SKM-1 (cell line): ENCODE measurements around the gene GLI3.

Source experiments
- DNase-seq: peaks from one replicate; lab custom pipeline; 2025; ENCODE audit not compliant: unreplicated experiment; lab: John Stamatoyannopoulos, UW

GLI3 gene

DNA sequence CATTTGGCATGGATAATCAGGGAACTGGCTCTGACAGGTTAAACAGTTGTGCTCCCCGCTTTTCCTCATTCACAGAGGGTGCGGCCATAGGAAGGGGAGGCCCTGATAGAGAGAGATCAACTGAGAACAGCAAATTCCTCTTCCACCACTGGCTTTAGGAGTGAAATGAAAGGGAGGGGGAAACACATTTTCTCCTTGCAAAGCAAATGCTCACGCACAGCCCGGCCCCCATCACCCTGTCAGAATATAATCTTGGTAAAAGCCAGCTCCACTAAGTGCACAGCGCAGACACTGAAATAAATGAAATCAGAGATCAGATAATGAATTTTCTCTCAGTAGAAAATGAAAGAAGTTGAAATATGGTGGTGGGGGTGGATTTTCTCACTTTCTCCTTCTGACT is 187.2 kb downstream of the GLI3 start:
- no peak for DNase-seq

DNA sequence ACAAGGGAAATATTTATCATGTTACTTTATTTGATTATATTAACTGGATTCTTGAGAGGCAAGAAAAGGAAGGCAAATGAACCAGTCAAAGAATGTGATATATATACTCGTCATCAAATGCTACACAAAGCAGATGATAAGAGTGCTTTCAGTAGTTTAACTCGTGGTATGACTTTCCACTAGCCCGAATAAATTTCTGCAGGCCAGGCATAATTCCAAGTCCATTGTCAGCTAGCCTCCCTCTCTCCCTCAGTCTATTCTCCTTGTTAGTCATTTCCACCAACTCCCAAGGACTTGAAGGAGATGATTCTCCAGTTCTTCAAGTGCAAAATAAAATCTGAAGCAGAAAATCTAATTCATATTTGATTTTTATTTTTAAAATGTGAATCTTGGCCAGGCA is 190.5 kb downstream of the GLI3 start:
- DNase-seq = no peak

DNA sequence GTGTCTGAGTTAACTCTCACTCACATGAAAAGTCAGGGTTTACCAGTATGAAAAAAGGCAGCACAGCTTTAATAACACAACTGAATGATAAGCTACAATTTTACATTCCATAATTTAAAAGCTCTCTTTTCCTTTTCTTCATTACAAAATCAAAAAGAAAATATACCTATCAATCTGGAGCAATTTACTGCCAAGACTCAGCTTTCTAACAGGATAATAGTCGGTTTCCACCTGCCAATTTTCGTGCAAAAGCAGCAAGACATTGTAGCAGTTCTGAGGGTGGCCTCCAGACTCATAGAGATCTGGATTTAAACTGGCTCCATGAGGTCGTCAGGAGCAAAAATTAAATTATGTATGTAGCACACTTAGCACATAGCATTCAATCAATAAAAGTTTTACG is 191.0 kb downstream of the GLI3 start:
- DNase-seq = no peak

DNA sequence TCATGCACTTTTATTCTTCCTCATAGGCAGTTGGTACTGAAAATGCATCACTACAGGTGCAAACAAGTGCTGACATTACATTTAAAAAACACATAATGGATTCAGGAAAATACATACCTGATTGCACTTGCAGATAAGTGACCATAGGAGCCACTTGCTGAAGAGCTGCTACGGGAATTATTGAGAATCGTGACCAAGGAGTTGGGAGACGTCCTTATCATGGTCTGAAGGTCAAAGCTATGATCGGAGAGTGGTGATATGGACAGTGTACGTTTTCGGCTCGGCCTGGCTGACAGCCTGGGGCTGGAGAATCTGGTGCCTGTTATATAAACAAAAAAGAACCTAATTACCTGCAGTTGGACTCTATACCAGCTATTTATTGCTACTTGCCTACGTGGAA is 197.1 kb downstream of the GLI3 start:
- no peak for DNase-seq

DNA sequence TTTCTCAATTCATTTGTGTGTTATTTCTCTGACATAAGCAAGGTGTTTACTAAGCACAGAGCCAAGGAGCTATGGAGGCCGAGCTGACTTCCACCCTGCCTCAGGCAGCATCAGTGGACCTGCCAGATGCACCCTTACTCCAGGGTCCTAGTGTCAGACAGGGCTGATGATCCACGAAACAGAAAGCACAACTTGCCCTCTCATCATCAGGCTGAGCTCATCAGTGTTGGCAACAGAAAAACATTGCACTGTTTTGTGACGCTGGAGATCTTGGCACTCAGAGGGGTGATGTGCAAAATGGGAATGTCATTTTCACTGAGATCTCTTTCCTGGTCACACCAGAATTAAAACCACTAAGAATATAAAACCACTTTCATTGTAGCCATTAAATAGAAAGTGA is 201.8 kb downstream of the GLI3 start:
- no peak for DNase-seq

DNA sequence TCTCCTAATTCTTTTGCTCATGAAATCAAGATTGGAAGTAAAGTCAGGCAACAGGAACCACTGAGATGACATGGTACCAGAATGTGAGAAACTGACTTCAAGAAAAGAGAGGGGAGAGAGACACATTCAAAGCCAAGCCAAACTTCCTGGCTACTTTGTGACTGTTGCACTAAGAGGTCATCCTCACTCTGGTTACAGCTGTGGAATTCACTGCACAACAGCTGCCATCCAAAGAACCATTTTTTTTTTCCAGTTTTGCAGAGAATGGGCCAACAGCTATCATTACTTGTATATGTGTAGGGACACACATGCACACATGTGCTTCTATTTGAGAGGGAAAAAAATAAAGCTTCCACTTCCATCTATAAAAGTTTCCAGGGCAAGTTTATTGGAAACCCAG is 203.5 kb downstream of the GLI3 start:
- DNase-seq = no peak

DNA sequence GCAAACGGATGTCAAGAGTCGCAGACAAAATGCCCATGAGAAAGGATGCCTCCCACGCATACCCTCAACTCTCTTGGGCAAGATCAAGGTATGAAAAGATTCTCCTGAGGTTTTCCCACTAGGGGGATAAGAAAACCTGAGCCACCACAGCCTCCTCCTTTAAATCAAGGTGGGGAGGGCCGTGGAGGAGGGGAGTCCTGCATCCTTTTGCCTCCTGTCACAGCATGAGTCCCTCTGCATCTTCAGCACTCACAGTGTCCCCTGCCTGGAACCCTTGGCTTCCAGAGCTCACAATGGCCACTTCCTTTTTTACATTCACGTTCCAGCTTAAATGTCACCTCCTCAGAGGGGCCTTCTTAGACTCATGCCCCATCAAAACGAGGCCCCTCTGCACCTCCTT is 207.6 kb downstream of the GLI3 start:
- DNase-seq = no peak

DNA sequence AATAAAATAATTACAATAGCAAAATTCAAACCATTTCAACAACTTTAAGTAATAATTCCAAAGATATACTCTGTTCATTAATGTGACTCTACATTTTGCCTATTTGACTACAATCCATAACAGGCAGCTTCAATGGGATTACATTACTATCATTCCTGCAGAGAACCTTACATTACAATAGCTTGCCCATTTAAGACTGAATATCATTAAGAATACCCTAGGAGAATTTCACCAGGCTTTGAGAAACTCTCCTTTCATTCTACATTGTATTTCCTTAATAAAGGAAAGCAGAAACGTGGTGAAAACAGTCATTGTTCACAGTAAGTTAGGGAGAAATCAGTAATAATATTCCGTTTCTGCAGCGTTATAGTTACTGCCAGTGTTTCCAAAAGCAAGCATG is 209.5 kb downstream of the GLI3 start:
- DNase-seq = no peak

DNA sequence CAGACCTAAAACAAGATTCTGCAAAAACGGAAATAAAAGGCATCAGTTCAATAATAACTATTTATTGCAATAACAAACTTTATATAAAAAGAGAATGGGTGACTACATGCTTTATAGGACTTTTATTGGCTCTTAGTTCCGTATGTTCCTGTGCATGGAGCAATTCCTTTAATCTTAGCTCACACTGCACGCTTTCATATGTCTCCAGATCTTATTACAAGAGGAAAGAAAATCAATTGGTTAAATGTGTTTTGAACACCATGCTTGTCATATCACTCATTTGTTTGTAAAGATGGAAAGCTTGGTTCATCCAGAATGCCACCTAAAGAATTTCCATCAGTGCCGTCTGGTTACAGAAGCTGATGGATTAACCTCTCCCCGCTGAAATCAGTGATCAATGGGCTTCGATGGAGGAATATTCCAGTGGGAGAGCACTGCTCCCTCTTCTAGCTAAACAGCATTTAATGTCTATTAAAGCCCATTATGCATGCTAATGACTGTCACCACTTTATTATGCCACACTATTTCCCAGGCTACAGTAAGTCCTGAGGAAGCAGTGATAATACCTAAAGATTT is 210.3 kb downstream of the GLI3 start:
- DNase-seq = no peak

DNA sequence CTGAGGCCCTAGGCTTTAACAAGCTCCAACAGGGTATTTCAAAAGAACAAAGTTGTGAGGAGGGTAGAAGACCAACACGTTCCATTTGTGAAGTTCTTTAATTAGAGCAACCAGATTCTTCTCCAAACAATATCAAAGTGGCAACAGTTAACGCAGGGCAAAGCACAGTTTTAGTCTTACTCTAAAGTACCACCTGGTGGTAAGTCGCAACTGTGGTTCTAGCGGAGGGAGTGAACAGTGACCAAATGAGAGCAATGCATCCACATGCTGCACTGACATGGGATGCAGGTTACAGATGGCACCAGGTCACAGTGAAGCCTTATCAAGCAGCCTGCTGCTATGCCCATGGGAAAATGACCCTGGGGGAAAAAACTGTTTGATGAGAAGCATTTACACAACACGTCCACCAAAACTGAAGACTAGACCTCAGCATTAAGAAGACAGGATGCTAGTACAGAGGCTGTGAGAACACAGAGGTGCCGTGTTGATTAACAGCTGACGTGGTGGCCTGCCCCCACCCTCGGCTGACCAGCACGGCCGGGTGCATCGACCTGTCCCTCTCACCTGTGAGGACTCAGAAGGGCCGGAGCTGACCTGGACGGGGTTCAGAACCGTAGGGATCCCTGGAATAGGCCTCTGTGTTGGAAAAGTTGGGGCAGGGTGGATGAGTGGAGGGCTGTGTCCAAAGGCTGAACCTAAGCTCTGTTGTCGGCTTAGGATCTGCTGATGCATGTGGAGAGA is 211.2 kb downstream of the GLI3 start:
- no peak for DNase-seq

DNA sequence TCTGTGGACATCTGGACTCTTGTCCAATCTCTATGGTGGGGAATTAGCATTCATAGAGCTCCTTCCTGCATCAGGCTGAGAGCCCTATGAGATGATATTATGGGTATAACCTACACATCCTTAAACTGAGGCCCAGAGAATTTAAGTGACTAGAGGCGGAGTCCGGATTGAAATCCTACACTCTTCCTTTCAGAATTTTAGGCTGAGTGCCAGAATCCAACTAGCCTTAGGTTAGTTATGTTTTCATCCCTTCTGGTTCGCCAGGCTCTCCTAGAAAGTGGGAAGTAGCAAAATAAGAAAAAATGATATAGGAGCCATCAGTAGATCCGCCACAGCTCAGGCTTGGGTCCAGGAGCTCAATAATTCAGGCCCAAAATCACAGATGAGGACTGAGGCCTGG is 212.5 kb downstream of the GLI3 start:
- no peak for DNase-seq

DNA sequence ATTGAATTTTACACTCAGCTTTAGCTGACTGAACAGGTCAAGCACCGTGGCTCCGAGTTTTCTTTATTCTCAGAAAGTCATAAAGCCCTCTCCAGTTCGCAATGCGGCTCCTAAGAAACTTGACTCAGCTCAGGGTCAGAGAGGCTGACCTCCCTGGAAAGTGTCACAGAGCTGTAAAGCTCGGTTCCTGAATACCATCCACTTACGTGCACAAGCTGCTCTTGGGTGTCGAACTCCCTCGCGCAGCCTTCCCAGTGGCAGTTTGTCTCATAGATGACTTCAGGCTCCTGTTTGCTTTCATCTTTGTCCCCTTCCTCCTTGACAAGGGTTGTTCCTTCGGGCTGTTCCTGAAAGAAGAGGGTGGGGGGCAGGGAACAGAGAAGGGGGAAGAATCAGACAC is 213.7 kb downstream of the GLI3 start:
- DNase-seq = no peak

DNA sequence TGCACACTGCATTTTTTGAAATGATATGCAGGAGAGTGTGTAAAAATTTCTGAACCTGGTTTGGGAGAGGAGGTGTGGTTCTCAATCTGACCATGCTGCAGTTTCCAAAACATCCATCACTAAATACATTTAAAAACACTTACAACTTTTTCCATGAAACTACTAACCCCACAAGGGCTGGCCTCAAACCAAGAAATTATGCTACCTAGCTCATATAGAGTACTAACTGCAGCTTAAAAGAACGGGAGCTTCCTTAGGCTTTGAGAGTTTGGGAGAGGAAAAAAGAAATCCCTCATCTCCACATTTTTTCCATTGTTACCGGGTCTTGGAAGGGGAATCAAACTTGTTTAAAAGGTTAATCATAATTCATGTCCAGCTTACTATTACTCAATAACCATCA is 214.2 kb downstream of the GLI3 start:
- DNase-seq = no peak

DNA sequence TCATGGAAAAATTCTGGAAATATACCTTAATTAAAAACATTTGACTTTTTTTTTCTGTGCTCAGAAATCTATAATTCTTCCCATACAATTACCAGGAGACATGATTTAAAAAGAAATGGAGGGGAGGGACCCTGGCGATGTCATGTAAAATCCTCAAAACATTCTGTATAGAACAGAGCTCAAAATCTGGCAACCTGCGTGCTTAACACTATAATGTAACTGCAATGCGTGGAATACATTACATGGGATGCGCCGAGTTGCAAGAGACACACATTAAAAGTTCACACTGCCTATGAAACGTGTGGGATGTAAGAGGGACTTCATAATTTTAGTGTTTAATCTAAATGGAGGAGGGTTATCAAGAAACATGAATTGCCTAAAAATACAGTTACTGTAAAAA is 215.0 kb downstream of the GLI3 start:
- DNase-seq = no peak

DNA sequence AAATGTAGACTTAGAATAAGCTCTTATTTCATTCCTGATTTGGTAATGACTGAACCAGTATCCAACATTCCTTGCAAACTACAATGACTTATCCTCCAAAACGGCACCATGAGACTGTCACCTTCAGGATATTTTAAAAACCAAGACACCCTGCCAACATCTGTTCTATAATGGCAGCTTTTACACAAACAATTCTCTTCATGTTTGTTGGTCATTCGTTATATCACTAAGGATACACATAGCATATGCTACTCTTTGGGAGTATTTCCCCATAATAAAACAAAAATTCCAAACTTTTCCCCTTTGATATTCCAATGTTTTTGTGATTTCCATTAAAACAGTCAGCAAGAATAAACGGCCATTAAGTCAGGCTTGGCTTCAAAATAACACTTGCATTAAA is 215.4 kb downstream of the GLI3 start:
- DNase-seq = no peak

DNA sequence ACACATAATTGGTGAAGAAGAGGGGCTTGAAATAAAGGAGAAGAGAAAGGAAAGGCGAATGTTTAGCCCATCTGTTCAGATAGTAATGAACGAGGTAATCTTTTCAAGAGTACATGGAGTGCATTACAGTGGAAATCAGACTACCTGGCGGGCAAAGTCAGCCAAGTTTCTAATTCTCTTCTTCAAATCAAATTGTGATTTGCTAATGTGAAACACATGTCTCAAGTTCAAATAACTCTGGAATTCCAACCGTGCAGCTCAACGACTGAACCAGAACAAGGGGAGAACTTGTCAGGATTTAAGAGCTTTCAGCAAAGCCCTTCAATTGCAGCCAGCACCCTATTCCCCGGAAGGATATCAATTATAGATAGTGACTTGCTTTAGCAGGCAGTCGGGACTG is 216.9 kb downstream of the GLI3 start:
- no peak for DNase-seq

DNA sequence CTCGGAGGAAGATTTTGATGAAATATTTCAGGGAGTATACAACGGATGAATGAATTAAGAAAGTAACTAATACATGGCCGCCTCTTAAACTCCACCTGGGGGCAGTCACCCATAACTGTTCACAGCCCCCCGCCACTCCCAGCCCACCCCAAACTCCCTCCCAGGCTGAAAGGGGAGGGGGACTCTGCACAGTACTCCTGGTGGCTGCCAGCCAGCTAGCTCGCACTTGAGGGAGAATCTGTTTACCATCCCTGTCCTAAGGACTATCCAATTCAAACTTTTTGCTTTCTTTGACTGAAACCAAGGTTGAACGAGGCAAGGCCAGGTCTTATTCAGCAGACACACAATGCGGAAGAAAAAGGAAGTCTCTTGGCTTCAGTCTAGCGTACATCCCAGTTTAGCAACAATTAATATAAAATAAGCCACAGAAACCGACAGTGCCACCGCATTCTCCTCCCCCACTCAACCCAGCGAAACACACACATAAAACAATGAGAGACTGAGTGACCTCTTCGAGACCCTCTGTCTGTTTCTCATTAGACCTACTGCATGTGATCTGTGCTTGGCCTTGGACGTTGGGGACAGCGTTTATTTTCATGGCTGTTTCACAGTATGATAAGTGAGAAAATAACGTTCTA is 219.5 kb downstream of the GLI3 start:
- DNase-seq = peak; percentile 17

DNA sequence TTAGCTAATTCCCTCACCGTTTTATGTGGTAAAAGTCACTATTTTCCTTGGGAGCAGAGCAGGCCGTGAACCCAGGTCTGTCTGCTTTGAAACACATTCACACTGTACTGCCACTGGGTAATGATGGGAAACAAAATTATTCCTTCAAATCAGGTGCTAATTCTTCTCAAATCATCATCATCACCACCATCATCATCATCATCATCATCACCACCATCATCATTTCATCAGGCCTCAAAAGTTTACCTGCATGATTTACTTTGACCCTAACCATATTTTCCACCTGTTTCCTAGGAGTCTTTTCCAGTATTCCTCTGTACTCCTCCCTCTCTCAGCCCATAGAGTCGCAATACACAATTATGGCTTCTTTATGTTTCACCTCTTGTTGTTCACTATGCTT is 220.5 kb downstream of the GLI3 start:
- no peak for DNase-seq

DNA sequence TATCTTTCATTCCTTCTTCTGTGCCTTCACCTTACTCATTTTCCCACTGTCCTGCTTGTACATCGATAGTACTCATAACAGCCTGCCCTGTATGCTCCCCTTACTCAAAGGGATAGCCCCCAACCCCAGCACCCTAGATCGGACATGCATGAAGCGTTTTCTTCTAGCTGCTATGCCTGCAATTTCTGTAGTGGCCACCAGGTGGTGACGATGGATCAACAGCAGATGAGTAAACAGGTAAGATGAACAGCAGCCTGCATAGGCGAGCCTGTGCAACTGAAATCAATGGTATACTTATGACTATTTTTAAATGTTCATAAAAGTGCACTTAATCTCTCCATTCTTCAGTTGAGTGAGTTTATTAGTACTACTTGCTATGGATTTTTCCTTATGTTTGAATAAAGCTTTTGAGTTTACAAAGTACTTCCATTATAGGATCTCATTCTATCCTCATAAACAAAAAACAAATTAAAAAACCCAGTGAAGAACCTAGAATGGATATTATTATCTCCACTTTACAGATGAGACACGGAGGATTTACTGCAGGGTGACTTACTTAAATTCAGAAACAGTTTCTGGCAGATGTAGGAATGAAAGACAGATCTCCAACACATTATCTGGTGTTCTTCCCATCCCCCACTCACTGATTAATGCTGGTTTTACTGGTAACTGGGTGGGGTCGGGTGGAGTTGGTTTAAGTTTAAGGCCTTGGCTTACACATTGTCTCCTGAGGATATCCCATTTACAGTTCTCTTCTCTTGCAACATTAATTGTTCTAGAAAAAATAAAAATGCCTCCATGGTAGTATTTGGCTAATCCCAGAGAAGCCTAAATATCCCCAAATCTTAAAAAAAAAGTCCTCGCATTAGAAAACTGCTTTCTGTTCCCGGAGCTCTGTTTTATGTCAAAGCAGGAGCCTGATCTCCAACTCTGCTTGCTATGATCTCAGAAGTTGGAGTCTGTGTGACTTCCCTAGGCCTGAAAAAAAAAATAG is 222.1 kb downstream of the GLI3 start:
- peak; percentile 49 for DNase-seq

DNA sequence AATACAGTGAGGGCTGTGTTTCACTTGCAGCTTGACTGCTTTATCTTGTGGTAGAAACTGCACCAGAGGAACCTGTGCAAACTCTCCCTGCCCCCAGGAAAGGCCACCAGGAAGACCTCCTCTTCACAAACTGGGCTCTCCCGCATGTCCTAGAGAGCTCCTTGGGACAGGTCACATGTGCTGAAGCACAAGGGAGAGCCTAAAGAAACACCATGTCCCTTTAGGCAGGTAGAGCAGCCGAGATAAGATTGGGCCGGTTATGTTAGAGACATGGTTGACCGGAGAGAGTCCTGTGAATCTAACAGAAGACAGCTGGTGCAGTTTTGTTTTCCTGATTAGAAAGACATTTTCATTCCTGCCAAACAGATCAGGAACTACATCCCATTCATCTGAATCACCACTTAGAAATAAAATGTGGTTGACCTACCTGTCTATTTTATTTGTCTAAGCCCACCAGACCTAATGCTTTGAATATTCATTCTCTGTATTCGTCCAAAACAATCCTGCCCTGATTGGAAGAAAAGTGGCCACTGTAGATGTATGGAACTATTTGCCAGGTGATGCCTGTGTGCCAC is 224.1 kb downstream of the GLI3 start:
- no peak for DNase-seq

DNA sequence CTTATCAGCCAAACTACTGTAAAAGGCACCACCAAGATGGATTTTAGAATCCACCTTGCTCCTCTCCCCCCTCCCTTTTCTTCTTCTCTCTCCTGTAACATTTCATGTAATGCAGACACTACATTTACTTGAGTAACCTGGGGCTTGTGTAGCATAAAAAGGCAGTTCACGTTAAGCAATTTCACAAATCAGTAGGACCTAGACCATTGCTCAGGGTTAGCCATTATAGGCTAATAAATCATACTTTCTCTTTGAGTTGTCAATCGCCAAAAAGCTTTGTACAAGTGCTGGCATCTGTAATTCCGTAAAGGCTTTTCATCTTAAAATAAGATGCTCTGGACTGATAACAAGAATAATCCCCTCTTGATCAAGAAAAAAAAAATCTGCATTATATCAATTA is 224.7 kb downstream of the GLI3 start:
- no peak for DNase-seq
